Esophagus muscularis mucosa (tissue), 3 donors: Measurements from ENCODE around the gene AASDHPPT.

Experiments used
- CTCF ChIP-seq, 3 experiments: fragments of 200-600 bp in 2 of 3; fragments of 450-650 bp in 1 of 3; sonication (generic) in 2 of 3; IDR thresholded peaks; one replicate each; pipeline ENCODE4 v1.5.1; 2017 to 2019; ENCODE audit warnings: antibody characterized with exemption in 3 of 3, mild to moderate bottlenecking in 2 of 3, moderate library complexity in 1 of 3
- POLR2A ChIP-seq: fragments of 450-650 bp; IDR thresholded peaks from one replicate; pipeline ENCODE4 v1.6.1; 2017; ENCODE audit warnings: antibody characterized with exemption, moderate library complexity, mild to moderate bottlenecking, low read depth
- POLR2AphosphoS5 ChIP-seq, 2 donors: sonication (generic); formaldehyde crosslinking; IDR thresholded peaks; one replicate each; pipeline ENCODE4 v1.6.1; 2017; ENCODE audit warnings: antibody characterized with exemption in 2 of 2

GRCh38 chr11:106127604-106128003 is 50.1 kb downstream of the AASDHPPT start:
- TF ChIP-seq CTCF (IDR thresholded peaks at IDR 0.05), result no peak
- TF ChIP-seq POLR2A, result no peak
- no peak for TF ChIP-seq POLR2AphosphoS5 (IDR thresholded peaks at IDR 0.05)
